CD8-positive, alpha-beta memory T cell (primary cell): ENCODE results near the gene RREB1. TPM values are rescaled to one million over a fixed set of nuclear protein-coding genes. Genes with fewer than 3 reads are reported as not detected.

Source experiments
- CTCF ChIA-PET: fragments of 350-600 bp; sonication (Branson Sonifier 250); formaldehyde crosslinking; loops from one replicate; lab custom pipeline; 2021; ENCODE audit warnings: antibody characterized with exemption; lab: Charles Lee
- POLR2A ChIA-PET: fragments of 350-600 bp; sonication (Branson Sonifier 250); formaldehyde crosslinking; loops from one replicate; lab custom pipeline; 2021; ENCODE audit warnings: antibody characterized with exemption; lab: Charles Lee
- DNase-seq, 5 donors: peaks; one replicate each; pipeline versions ENCODE4 v3.0.0 to v3.0.0-alpha.2; 2020 to 2022; ENCODE audit warnings: mixed read lengths in 1 of 5
- H3K27ac ChIP-seq: one replicate; pipeline ENCODE4 v1.7.0; 2013; ENCODE audit warnings: low read depth, mild to moderate bottlenecking, low read length, moderate library complexity
- H3K27me3 ChIP-seq: 2 replicates; pipeline ENCODE4 v1.7.0; 2013; ENCODE audit warnings: low read length, mild to moderate bottlenecking; ENCODE audit not compliant: insufficient read depth, poor library complexity, severe bottlenecking
- H3K36me3 ChIP-seq: 2 replicates; pipeline ENCODE4 v1.7.0; 2013; ENCODE audit warnings: mild to moderate bottlenecking, low read length, moderate library complexity; ENCODE audit not compliant: insufficient read depth
- H3K4me1 ChIP-seq: 2 replicates; pipeline ENCODE4 v1.7.0; 2013; ENCODE audit warnings: mild to moderate bottlenecking, low read length, moderate library complexity; ENCODE audit not compliant: insufficient read depth
- H3K4me3 ChIP-seq: 2 replicates; pipeline ENCODE4 v1.7.0; 2013; ENCODE audit warnings: mild to moderate bottlenecking, low read length
- H3K9me3 ChIP-seq: 2 replicates; pipeline ENCODE4 v1.7.0; 2013; ENCODE audit warnings: mild to moderate bottlenecking, low read length
- H3K27ac Mint-ChIP-seq, 8 donors: one replicate each; pipeline ENCODE4 v1.8.0; 2020 to 2021; ENCODE audit warnings: mixed read lengths in 8 of 8, mild to moderate bottlenecking in 6 of 8, inconsistent platforms in 3 of 8, moderate library complexity in 3 of 8
- H3K27me3 Mint-ChIP-seq, 2 donors: one replicate each; pipeline ENCODE4 v1.8.0; 2020 to 2021; ENCODE audit warnings: mixed read lengths in 2 of 2, mild to moderate bottlenecking in 1 of 2, moderate library complexity in 1 of 2
- H3K36me3 Mint-ChIP-seq, 3 donors: one replicate each; pipeline ENCODE4 v1.8.0; 2020 to 2021; ENCODE audit warnings: mixed read lengths in 3 of 3, inconsistent platforms in 1 of 3, mild to moderate bottlenecking in 1 of 3
- H3K4me1 Mint-ChIP-seq, 3 donors: one replicate each; pipeline ENCODE4 v1.8.0; 2020 to 2021; ENCODE audit warnings: mixed read lengths in 3 of 3, inconsistent platforms in 1 of 3, mild to moderate bottlenecking in 1 of 3
- H3K4me3 Mint-ChIP-seq, 7 donors: one replicate each; pipeline ENCODE4 v1.8.0; 2020 to 2021; ENCODE audit warnings: mixed read lengths in 7 of 7, mild to moderate bottlenecking in 6 of 7, moderate library complexity in 4 of 7, inconsistent platforms in 2 of 7
- H3K9me3 Mint-ChIP-seq, 5 donors: one replicate each; pipeline ENCODE4 v1.8.0; 2020 to 2022; ENCODE audit warnings: mixed read lengths in 5 of 5, mild to moderate bottlenecking in 3 of 5, moderate library complexity in 2 of 5, inconsistent platforms in 1 of 5
- polyA plus RNA-seq: library from polyadenylated mRNA; unstranded; fragments of 300-500 nt; fragmentation: Illumina TruSeq; gene quantifications from one replicate; pipeline ENCODE4 v1.2.3, GENCODE V29; 2021
- total RNA-seq, 2 experiments: library from RNA; stranded (reverse); gene quantifications; one replicate each; pipeline ENCODE4 v1.2.3, GENCODE V29; 2021

The RREB1 gene
- total and polyA plus RNA-seq, 3 experiments from 2014 or later = 8.5 to 18.7 (median 17.7) TPM

GRCh38 chr6:7147051-7147671, 39.4 kb downstream of the RREB1 start:
- ChIA-PET CTCF (interaction anchor here (0.9 to 1.3 kb wide), 5 partner anchors 28 to 128 kb away, joined by 3 to 5 read pairs (median 3); no protein-coding TSS in a partner anchor), POLR2A (interaction anchor here (1.2 kb wide), 1 partner anchor 9 kb away, joined by 4 read pairs; no protein-coding TSS in a partner anchor)
- Mint-ChIP-seq H3K4me1 (peaks cover 63 to 89% (median 80%) of the 10 kb centered on the region in 3 donors), H3K27me3 (no peaks in the 10 kb centered on the region), H3K27ac (peak overlapping the region in 5 of 8 donors; percentile 0 to 85 (median 42)), H3K4me3 (peak overlapping the region in 1 of 7 donors; percentile 10), H3K36me3 (peaks cover 0 to 3% (median 0%) of the 10 kb centered on the region in 3 donors), H3K9me3 (no peaks in the 10 kb centered on the region)
- Histone ChIP-seq H3K36me3 (no peaks in the 10 kb centered on the region), H3K4me3 (no peak overlapping the region), H3K27ac (peak overlapping the region; percentile 73), H3K4me1 (peaks cover 58% of the 10 kb centered on the region), H3K9me3 (no peaks in the 10 kb centered on the region), H3K27me3 (no peaks in the 10 kb centered on the region)
- DNase-seq = no peak

- ChIA-PET POLR2A (interaction anchor here (0.7 kb wide), 1 partner anchor 571 kb away, joined by 3 read pairs; no protein-coding TSS in a partner anchor), CTCF (no interaction called here)
- Histone ChIP-seq H3K27ac (peak overlapping the region; percentile 73), H3K27me3 (no peaks in the 10 kb centered on the region), H3K4me1 (peaks cover 55% of the 10 kb centered on the region), H3K9me3 (no peaks in the 10 kb centered on the region), H3K4me3 (no peak overlapping the region), H3K36me3 (no peaks in the 10 kb centered on the region)
- H3K4me3 Mint-ChIP-seq = no peak overlapping the region
- no peak overlapping the region for H3K27ac Mint-ChIP-seq
- no peaks in the 10 kb centered on the region for H3K27me3 Mint-ChIP-seq
- H3K4me1 Mint-ChIP-seq = peaks cover 63 to 89% (median 82%) of the 10 kb centered on the region in 3 donors
- no peaks in the 10 kb centered on the region for H3K9me3 Mint-ChIP-seq
- peaks cover 0 to 5% (median 3%) of the 10 kb centered on the region in 3 donors for H3K36me3 Mint-ChIP-seq
- no peak for DNase-seq
These were observed 40.5 kb downstream of the RREB1 start for GRCh38 chr6:7148100-7148822.

- ChIA-PET POLR2A (no interaction called here), CTCF (no interaction called here)
- peak overlapping the region; percentile 5 for H3K27ac ChIP-seq
- H3K9me3 Mint-ChIP-seq = no peaks in the 10 kb centered on the region
- H3K36me3 ChIP-seq = no peaks in the 10 kb centered on the region
- DNase-seq = no peak
- peaks cover 72 to 92% (median 91%) of the 10 kb centered on the region in 3 donors for H3K4me1 Mint-ChIP-seq
- no peaks in the 10 kb centered on the region for H3K27me3 ChIP-seq
- no peaks in the 10 kb centered on the region for H3K27me3 Mint-ChIP-seq
- H3K27ac Mint-ChIP-seq = peak overlapping the region in 2 of 8 donors; percentile 2 to 87
- H3K4me3 Mint-ChIP-seq = no peak overlapping the region
- no peak overlapping the region for H3K4me3 ChIP-seq
- no peaks in the 10 kb centered on the region for H3K9me3 ChIP-seq
- peaks cover 0 to 5% (median 3%) of the 10 kb centered on the region in 3 donors for H3K36me3 Mint-ChIP-seq
- peaks cover 62% of the 10 kb centered on the region for H3K4me1 ChIP-seq
These were observed 42.8 kb downstream of the RREB1 start for GRCh38 chr6:7150381-7151064.

GRCh38 chr6:7151381-7151780, 43.6 kb downstream of the RREB1 start:
- no peaks in the 10 kb centered on the region for H3K27me3 ChIP-seq
- DNase-seq = no peak
- Mint-ChIP-seq H3K9me3 (no peaks in the 10 kb centered on the region), H3K27me3 (no peaks in the 10 kb centered on the region), H3K27ac (peak overlapping the region in 3 of 8 donors; percentile 8 to 64 (median 24)), H3K4me1 (peaks cover 72 to 92% (median 91%) of the 10 kb centered on the region in 3 donors), H3K4me3 (no peak overlapping the region), H3K36me3 (peaks cover 0 to 5% (median 3%) of the 10 kb centered on the region in 3 donors)
- no peak overlapping the region for H3K4me3 ChIP-seq
- POLR2A ChIA-PET = no interaction called here
- peaks cover 62% of the 10 kb centered on the region for H3K4me1 ChIP-seq
- no peak overlapping the region for H3K27ac ChIP-seq
- CTCF ChIA-PET = interaction anchor here (1.1 to 1.2 kb wide), 2 partner anchors 11 to 93 kb away, joined by 3 read pairs; no protein-coding TSS in a partner anchor
- H3K36me3 ChIP-seq = no peaks in the 10 kb centered on the region
- H3K9me3 ChIP-seq = no peaks in the 10 kb centered on the region

- peaks cover 0 to 5% (median 3%) of the 10 kb centered on the region in 3 donors for H3K36me3 Mint-ChIP-seq
- Histone ChIP-seq H3K9me3 (no peaks in the 10 kb centered on the region), H3K4me1 (peaks cover 57% of the 10 kb centered on the region), H3K36me3 (no peaks in the 10 kb centered on the region), H3K4me3 (no peak overlapping the region), H3K27me3 (no peaks in the 10 kb centered on the region), H3K27ac (no peak overlapping the region)
- DNase-seq = no peak
- no peak overlapping the region for H3K4me3 Mint-ChIP-seq
- peaks cover 66 to 90% (median 89%) of the 10 kb centered on the region in 3 donors for H3K4me1 Mint-ChIP-seq
- H3K9me3 Mint-ChIP-seq = no peaks in the 10 kb centered on the region
- peak overlapping the region in 3 of 8 donors; percentile 17 to 64 (median 31) for H3K27ac Mint-ChIP-seq
- POLR2A ChIA-PET = no interaction called here
- no peaks in the 10 kb centered on the region for H3K27me3 Mint-ChIP-seq
- CTCF ChIA-PET = interaction anchor here (1.1 to 1.2 kb wide), 3 partner anchors 12 to 91 kb away, joined by 3 read pairs; no protein-coding TSS in a partner anchor
These were observed 44.7 kb downstream of the RREB1 start for GRCh38 chr6:7152462-7152861.

DNA sequence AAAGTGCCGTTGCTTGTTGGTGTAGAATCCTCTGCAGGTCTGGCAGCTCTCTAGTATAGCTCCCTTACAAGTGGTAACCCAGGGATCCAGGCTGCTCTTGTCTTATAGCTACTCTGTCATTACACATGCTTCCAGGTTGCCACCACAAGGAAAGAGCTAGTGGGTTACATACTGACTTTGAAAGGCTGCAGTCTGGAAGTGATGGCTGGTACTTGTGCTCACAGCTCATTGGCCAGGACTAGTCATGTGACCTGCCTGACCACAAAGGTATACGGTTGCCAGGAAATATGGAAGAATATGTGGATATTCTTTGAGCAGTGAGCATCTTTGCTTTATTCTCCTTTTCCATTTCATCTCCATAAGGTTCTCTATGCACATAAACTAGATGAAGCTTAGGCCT, 46.0 kb downstream of the RREB1 start:
- no peak overlapping the region for H3K4me3 ChIP-seq
- DNase-seq = no peak
- H3K4me1 Mint-ChIP-seq = peaks cover 76 to 90% (median 90%) of the 10 kb centered on the region in 3 donors
- ChIA-PET POLR2A (no interaction called here), CTCF (no interaction called here)
- H3K4me3 Mint-ChIP-seq = peak overlapping the region in 3 of 7 donors; percentile 21 to 35 (median 25)
- H3K36me3 Mint-ChIP-seq = peaks cover 0 to 9% (median 6%) of the 10 kb centered on the region in 3 donors
- no peaks in the 10 kb centered on the region for H3K27me3 ChIP-seq
- H3K9me3 ChIP-seq = no peaks in the 10 kb centered on the region
- H3K4me1 ChIP-seq = peaks cover 60% of the 10 kb centered on the region
- H3K27ac ChIP-seq = no peak overlapping the region
- H3K9me3 Mint-ChIP-seq = no peaks in the 10 kb centered on the region
- peak overlapping the region in 5 of 8 donors; percentile 51 to 79 (median 67) for H3K27ac Mint-ChIP-seq
- H3K27me3 Mint-ChIP-seq = peaks cover 0 to 1% of the 10 kb centered on the region in 2 donors
- no peaks in the 10 kb centered on the region for H3K36me3 ChIP-seq

GRCh38 chr6:7154341-7155139, 46.8 kb downstream of the RREB1 start:
- Mint-ChIP-seq H3K4me1 (peaks cover 76 to 92% (median 91%) of the 10 kb centered on the region in 3 donors), H3K4me3 (peak overlapping the region in 5 of 7 donors; percentile 20 to 67 (median 43)), H3K9me3 (no peaks in the 10 kb centered on the region), H3K36me3 (peaks cover 0 to 9% (median 6%) of the 10 kb centered on the region in 3 donors), H3K27me3 (peaks cover 0 to 1% of the 10 kb centered on the region in 2 donors), H3K27ac (peak overlapping the region; percentile 19 to 83 (median 73))
- ChIA-PET POLR2A (no interaction called here), CTCF (no interaction called here)
- Histone ChIP-seq H3K9me3 (no peaks in the 10 kb centered on the region), H3K4me3 (no peak overlapping the region), H3K36me3 (no peaks in the 10 kb centered on the region), H3K4me1 (peaks cover 60% of the 10 kb centered on the region), H3K27me3 (no peaks in the 10 kb centered on the region), H3K27ac (no peak overlapping the region)
- peak in 1 of 5 donors; percentile 45 for DNase-seq
